K562 (cell line): ENCODE data around the gene UBXN1. TPM values are rescaled to one million over a fixed set of nuclear protein-coding genes. Genes with fewer than 3 reads are reported as not detected.

ENCODE experiments used
- ATAC-seq: fragments of 200-7000 bp; cut with Tn5 transposase; 3 replicates; pipeline ENCODE4 v1.9.1; 2020; ENCODE audit warnings: moderate library complexity
- BruUV-seq: library from RNA; stranded (reverse); fragments of 400-500 nt; replicated peaks from 2 replicates; lab custom pipeline; 2021; lab: Mats Ljungman, UMichigan
- CTCF ChIA-PET: fragments of 300-600 bp; formaldehyde crosslinking; extraction: SDS; loops from one replicate; lab custom pipeline; 2021; ENCODE audit warnings: low intra/inter-chr PET ratio; lab: Yijun Ruan, JAX
- POLR2A ChIA-PET: fragments of 300-600, 350-650 bp; sonication (Branson Sonifier 250); formaldehyde crosslinking; extraction: SDS; loops from one replicate; lab custom pipeline; 2021; ENCODE audit warnings: antibody characterized with exemption, inconsistent platforms; lab: Yijun Ruan, JAX
- DNase-seq, 4 experiments: peaks; one replicate each; pipeline versions ENCODE4 v3.0.0 to v3.0.0-alpha.2; 2011 to 2018; ENCODE audit warnings: low spot score in 3 of 4, mixed read lengths in 3 of 4; ENCODE audit errors: extremely low read depth in 1 of 4
- FAIRE-seq: peaks from 2 replicates; lab custom pipeline; 2011; peaks lifted over from hg19 to GRCh38; lab: Jason Lieb, UNC
- H2AFZ ChIP-seq: 2 replicates; pipeline ENCODE4 v1.6.0; 2011; ENCODE audit warnings: low read depth, low read length, control low read depth, inconsistent platforms
- H3K27ac ChIP-seq: fragments of 200-600 bp; 3 replicates; pipeline ENCODE4 v1.8.0; 2011; ENCODE audit warnings: low read depth, mild to moderate bottlenecking, control low read depth, inconsistent platforms, low read length, moderate library complexity, mixed read lengths; ENCODE audit errors: extremely low read depth
- H3K27me3 ChIP-seq, 2 experiments: fragments of 300-600 bp in 1 of 2; 2 replicates in 1 of 2; 3 replicates in 1 of 2; pipeline versions ENCODE4 v1.6.0 to v1.8.0; 2011; ENCODE audit warnings: inconsistent platforms in 2 of 2, low read length in 2 of 2, mild to moderate bottlenecking in 1 of 2, mixed read lengths in 1 of 2, moderate library complexity in 1 of 2; ENCODE audit not compliant: control insufficient read depth in 2 of 2, insufficient read depth in 2 of 2
- H3K36me3 ChIP-seq: fragments of 300-600 bp; 3 replicates; pipeline ENCODE4 v1.8.0; 2011; ENCODE audit warnings: mild to moderate bottlenecking, low read length, inconsistent platforms; ENCODE audit not compliant: control insufficient read depth, insufficient read depth
- H3K4me1 ChIP-seq, 2 experiments: fragments of 200-600 bp in 1 of 2; replicated peaks in 1 of 2; 2 replicates in 1 of 2; 3 replicates in 1 of 2; pipeline versions ENCODE4 v1.5.1 to v1.8.0; 2011; ENCODE audit warnings: inconsistent platforms in 2 of 2, low read length in 2 of 2, mild to moderate bottlenecking in 1 of 2, mixed read lengths in 1 of 2, moderate library complexity in 1 of 2; ENCODE audit not compliant: control insufficient read depth in 2 of 2, insufficient read depth in 2 of 2
- H3K4me2 ChIP-seq: 2 replicates; pipeline ENCODE4 v1.6.1; 2011; ENCODE audit warnings: low read length, control low read depth, inconsistent platforms, mixed read lengths; ENCODE audit not compliant: insufficient read depth
- H3K4me3 ChIP-seq: fragments of 200-600 bp; sonication (generic), shearing (Covaris generic); 2 replicates; pipeline ENCODE4 v1.5.1; 2016; ENCODE audit warnings: control low read depth, inconsistent platforms
- H3K79me2 ChIP-seq: fragments of 200-600 bp; 3 replicates; pipeline ENCODE4 v1.8.0; 2011; ENCODE audit warnings: low read length, inconsistent platforms; ENCODE audit not compliant: control insufficient read depth, insufficient read depth
- H3K9ac ChIP-seq, 2 experiments: 2 replicates each; pipeline versions ENCODE4 v1.6.0 to v1.6.1; 2011; ENCODE audit warnings: low read depth in 2 of 2, low read length in 2 of 2, control low read depth in 1 of 2, inconsistent platforms in 1 of 2, mild to moderate bottlenecking in 1 of 2, mixed read lengths in 1 of 2; ENCODE audit not compliant: insufficient read depth in 1 of 2
- H3K9me1 ChIP-seq: one replicate; pipeline ENCODE4 v1.6.0; 2011; ENCODE audit warnings: inconsistent platforms, mild to moderate bottlenecking, low read length, moderate library complexity; ENCODE audit not compliant: control insufficient read depth, insufficient read depth
- H3K9me3 ChIP-seq: replicated peaks from 2 replicates; pipeline ENCODE4 v1.5.1; 2011; ENCODE audit warnings: low read depth, low read length, inconsistent platforms; ENCODE audit not compliant: control insufficient read depth, insufficient read depth
- H4K20me1 ChIP-seq: replicated peaks from 2 replicates; pipeline ENCODE4 v1.6.1; 2011; ENCODE audit warnings: low read length, inconsistent platforms, mixed read lengths; ENCODE audit not compliant: control insufficient read depth, insufficient read depth
- CTCF ChIP-seq, 3 experiments: IDR thresholded peaks in 2 of 3; conservative IDR thresholded peaks in 1 of 3; 2 replicates each; pipeline ENCODE4 v1.5.1; 2011 to 2012; ENCODE audit warnings: low read length in 3 of 3, mild to moderate bottlenecking in 3 of 3, control low read depth in 2 of 3, improper control_type of control experiment in 1 of 3, inconsistent platforms in 1 of 3, low read depth in 1 of 3, mixed read lengths in 1 of 3, moderate library complexity in 1 of 3; ENCODE audit not compliant: insufficient read depth in 2 of 3
- MAFK ChIP-seq: IDR thresholded peaks from 2 replicates; pipeline ENCODE4 v1.6.1; 2011; ENCODE audit warnings: low read length, improper control_type of control experiment
- NONO ChIP-seq, 2 experiments: fragments of 200-400 bp in 1 of 2; fragments of 450-650 bp in 1 of 2; formaldehyde crosslinking in 1 of 2; IDR thresholded peaks; 2 replicates each; pipeline ENCODE4 v1.6.1; 2017; ENCODE audit warnings: low read depth in 2 of 2, mild to moderate bottlenecking in 2 of 2, moderate library complexity in 2 of 2, low read length in 1 of 2
- NR1H2 ChIP-seq: sonication (generic); formaldehyde crosslinking; IDR thresholded peaks from 2 replicates; pipeline ENCODE4 v1.4.0; 2020; ENCODE audit warnings: mild to moderate bottlenecking, missing genetic modification reagents
- PBX2 ChIP-seq, 2 experiments: IDR thresholded peaks in 1 of 2; conservative IDR thresholded peaks in 1 of 2; 2 replicates each; pipeline ENCODE4 v1.6.1; 2016; ENCODE audit warnings: low read depth in 2 of 2, mild to moderate bottlenecking in 1 of 2, missing compliant biosample characterization in 1 of 2, missing genetic modification characterization in 1 of 2, moderate library complexity in 1 of 2
- RBBP5 ChIP-seq: fragments of 200-600 bp; sonication (generic); IDR thresholded peaks from 2 replicates; pipeline ENCODE4 v1.6.1; 2012; ENCODE audit warnings: borderline replicate concordance, mild to moderate bottlenecking, low read length, control low read depth, inconsistent platforms; ENCODE audit not compliant: insufficient read depth, poor library complexity, severe bottlenecking
- SAP30 ChIP-seq: fragments of 200-600 bp; sonication (generic); IDR thresholded peaks from 2 replicates; pipeline ENCODE4 v1.6.1; 2012; ENCODE audit warnings: borderline replicate concordance, low read depth, mild to moderate bottlenecking, moderate library complexity, low read length, control low read depth, inconsistent platforms; ENCODE audit not compliant: insufficient read depth, poor library complexity, severe bottlenecking
- SIN3A ChIP-seq, 2 experiments: fragments of 150-350 bp in 1 of 2; IDR thresholded peaks; 2 replicates each; pipeline ENCODE4 v1.6.1; 2011 to 2016; ENCODE audit warnings: borderline replicate concordance in 2 of 2, low read depth in 2 of 2, low read length in 2 of 2, mild to moderate bottlenecking in 2 of 2, moderate library complexity in 2 of 2; ENCODE audit not compliant: control insufficient read depth in 1 of 2
- SMAD4 ChIP-seq: fragments of 250-450 bp; sonication (Bioruptor Pico); conservative IDR thresholded peaks from 2 replicates; pipeline ENCODE4 v1.8.0; 2021; ENCODE audit warnings: inconsistent platforms, mild to moderate bottlenecking, moderate library complexity
- ZBTB1 ChIP-seq: sonication (generic); formaldehyde crosslinking; IDR thresholded peaks from 2 replicates; pipeline ENCODE4 v1.8.1; 2023; ENCODE audit warnings: missing genetic modification reagents, low read depth, mild to moderate bottlenecking, borderline replicate concordance
- ZNF140 ChIP-seq: fragments of 250-450 bp; sonication (Bioruptor Pico); IDR thresholded peaks from 2 replicates; pipeline ENCODE4 v1.8.0; 2021; ENCODE audit warnings: moderate library complexity, mild to moderate bottlenecking, inconsistent platforms
- ZNF395 ChIP-seq: fragments of 200-800 bp; sonication (Bioruptor generic); IDR thresholded peaks from 2 replicates; pipeline ENCODE4 v1.6.1; 2017; ENCODE audit warnings: missing genetic modification characterization, missing compliant biosample characterization
- WGBS: fragments of 100-300 bp; shearing (Covaris generic); methylation state at CpG from one replicate; pipeline ENCODE4 v1.1.6; 2016; ENCODE audit warnings: low coverage, mixed read lengths; ENCODE audit not compliant: insufficient coverage; ENCODE audit errors: missing lambda C conversion rate; 5-methylcytosine and 5-hydroxymethylcytosine counted together
- in situ Hi-C: fragments of 300-500 bp; cut with MboI; formaldehyde crosslinking; loops from 4 replicates; pipeline ENCODE4 v1.15.0; 2018; ENCODE audit warnings: inconsistent platforms, mixed read lengths
- intact Hi-C: fragments of 100-400 bp; cut with micrococcal nuclease; formaldehyde crosslinking; loops from 2 replicates; pipeline ENCODE4 v1.14.2; 2022
- polyA plus RNA-seq, 8 experiments: library from polyadenylated mRNA; depleted of rRNA in 4 of 8; stranded (reverse) in 5 of 8; unstranded in 3 of 8; fragments of >200 nt; fragmentation: Nextera tagmentation in 2 of 8; fragmentation: Illumina TruSeq in 1 of 8; extraction: Ambion mirVana in 2 of 8; extraction: Trizol in 1 of 8; gene quantifications; 2 replicates each; pipeline versions ENCODE4 v1.2.1 to v1.2.3, GENCODE V29; 2011 to 2014; ENCODE audit warnings: inconsistent platforms in 1 of 8, missing spikeins in 1 of 8
- total RNA-seq, 7 experiments: library from RNA; depleted of rRNA in 6 of 7; stranded (reverse); fragments of >200 nt in 6 of 7; fragmentation: Illumina TruSeq in 2 of 7; extraction: Trizol in 2 of 7; gene quantifications; 2 replicates each; pipeline versions ENCODE4 v1.2.1 to v1.2.3, GENCODE V29; 2011 to 2021; ENCODE audit warnings: low replicate concordance in 1 of 7

UBXN1 gene
- total and polyA plus RNA-seq, 9 of the 15 experiments (the other 6 are each of a cell fraction or from before 2014, with no cell fraction given) = 4.8 to 263 (median 99.7) TPM

GRCh38 chr11:62726915-62727164, 48.0 kb upstream of the UBXN1 start:
- DNase-seq = peak in 1 of 4 experiments; percentile 73
- no TSS peak for BruUV-seq
- H3K79me2 ChIP-seq = peaks cover 80% of the 10 kb centered on the region
- H3K27ac ChIP-seq = peak overlapping the region; percentile 99
- H4K20me1 ChIP-seq = peaks cover 6% of the 10 kb centered on the region; the same call in 1 of the 2 replicates
- peak overlapping the region; percentile 90 for H3K4me3 ChIP-seq
- ChIA-PET POLR2A (interaction anchor here (0.5 to 4.5 kb wide), 23 partner anchors 9 to 180 kb away, joined by 3 to 31 read pairs (median 5); partner anchors contain the start of genes AHNAK, BSCL2, C11orf98 and CSKMT), CTCF (interaction anchor here (0.7 kb wide), 1 partner anchor 35 kb away, joined by 3 read pairs; the partner anchor contains the start of gene POLR2G)
- ATAC-seq = peak; percentile 45; the same call in 2 of the 3 replicates
- H2AFZ ChIP-seq = peak overlapping the region; percentile 42; the same call in 1 of the 2 replicates
- WGBS = 0% methylated on average over 3 of the region's 37 CpGs
- no peaks in the 10 kb centered on the region for H3K9me3 ChIP-seq
- no peaks in the 10 kb centered on the region for H3K9me1 ChIP-seq
- FAIRE-seq = no peak
- H3K9ac ChIP-seq = peak overlapping the region; percentile 98 to 100
- H3K27me3 ChIP-seq = no peaks in the 10 kb centered on the region
- intact Hi-C loops (loop anchor here (1.0 to 10.0 kb wide), 7 partner anchors 20 to 135 kb away; partner anchors contain the start of genes BSCL2, GNG3, POLR2G and TMEM179B), in situ Hi-C loops (no loop called here)
- peaks cover 13 to 19% of the 10 kb centered on the region in 2 experiments; a peak in 4 of 5 replicates for H3K4me1 ChIP-seq
- peak overlapping the region; percentile 100; the same call in 1 of the 2 replicates for H3K4me2 ChIP-seq
- H3K36me3 ChIP-seq = peaks cover 56% of the 10 kb centered on the region
- TF ChIP-seq SIN3A (IDR thresholded peaks at IDR 0.05; ENCODE audit: borderline replicate concordance in 2 of 2, control insufficient read depth in 1 of 2, low read depth in 2 of 2, low read length in 2 of 2) (peak in 1 of 2 experiments; percentile 67; a peak in 2 of 4 replicates), ZNF140 (CRISPR knock-in tag) (no peak), PBX2 (CRISPR knock-in tag; IDR thresholded peaks at IDR 0.05; ENCODE audit: low read depth) (no peak), PBX2 (tag; conservative IDR thresholded peaks at IDR 0.05; ENCODE audit: low read depth) (no peak), MAFK (no peak), CTCF (IDR thresholded peaks at IDR 0.05 in 2 of 3, conservative IDR thresholded peaks at IDR 0.05 in 1 of 3; ENCODE audit: insufficient read depth in 2 of 3, low read depth in 1 of 3, low read length in 3 of 3) (peak in 1 of 3 experiments; percentile 40; a peak in 2 of 6 replicates), NR1H2 (CRISPR knock-in tag) (no peak), NONO (IDR thresholded peaks at IDR 0.05; ENCODE audit: low read depth in 2 of 2, low read length in 1 of 2) (peak in 1 of 2 experiments; percentile 60; a peak in 1 of 4 replicates), SMAD4 (CRISPR knock-in tag) (peak; percentile 79; the same call in 1 of the 2 replicates), SAP30 (peak; percentile 72), RBBP5 (peak; percentile 95), ZBTB1 (peak; percentile 83; the same call in 1 of the 2 replicates), ZNF395 (CRISPR knock-in tag) (peak; percentile 45; the same call in 1 of the 2 replicates)
